HepG2 (cell line): Measurements from ENCODE around the gene IER5L. TPM values are rescaled to one million over a fixed set of nuclear protein-coding genes. Genes with fewer than 3 reads are reported as not detected.
A peak's percentile ranks its signal among the peaks of the same experiment; 100 is the strongest.

Experiments
- BRCA1 ChIP-seq: sonication (generic); formaldehyde crosslinking; IDR thresholded peaks from 2 replicates; pipeline ENCODE4 v1.4.0; 2020; ENCODE audit warnings: missing genetic modification reagents
- FOXP1 ChIP-seq, 2 experiments: fragments of 450-650 bp in 1 of 2; IDR thresholded peaks; 2 replicates each; pipeline ENCODE4 v1.6.1; 2017 to 2018; ENCODE audit warnings: antibody characterized with exemption in 1 of 2
- KMT2B ChIP-seq: IDR thresholded peaks from 2 replicates; pipeline ENCODE4 v1.6.1; 2016; ENCODE audit warnings: missing genetic modification reagents, missing compliant biosample characterization
- RFX3 ChIP-seq: IDR thresholded peaks from 2 replicates; pipeline ENCODE4 v1.6.1; 2016; ENCODE audit warnings: missing biosample characterization, missing genetic modification reagents
- SATB2 ChIP-seq: sonication (generic); formaldehyde crosslinking; IDR thresholded peaks from 2 replicates; pipeline ENCODE4 v1.5.0; 2020; ENCODE audit warnings: missing genetic modification reagents
- SMAD1 ChIP-seq: sonication (generic); formaldehyde crosslinking; IDR thresholded peaks from 2 replicates; pipeline ENCODE4 v1.4.0; 2020; ENCODE audit warnings: missing genetic modification reagents, low read depth, mild to moderate bottlenecking, borderline replicate concordance
- TBL1XR1 ChIP-seq: fragments of 150-350 bp; IDR thresholded peaks from 2 replicates; pipeline ENCODE4 v1.6.1; 2014; ENCODE audit warnings: borderline replicate concordance, low read length; ENCODE audit not compliant: partially characterized antibody
- TEAD3 ChIP-seq: optimal IDR thresholded peaks from 2 replicates; pipeline ENCODE3; 2016; ENCODE audit warnings: borderline replicate concordance
- THYN1 ChIP-seq: sonication (generic); formaldehyde crosslinking; IDR thresholded peaks from 2 replicates; pipeline ENCODE4 v1.8.1; 2023; ENCODE audit warnings: low read depth, mild to moderate bottlenecking, moderate library complexity, missing genetic modification reagents, borderline replicate concordance
- ZBTB3 ChIP-seq: sonication (generic); formaldehyde crosslinking; IDR thresholded peaks from 2 replicates; pipeline ENCODE4 v1.4.0; 2020; ENCODE audit warnings: low read depth, mild to moderate bottlenecking, moderate library complexity, missing genetic modification reagents, borderline replicate concordance
- ZBTB38 ChIP-seq: sonication (generic); formaldehyde crosslinking; IDR thresholded peaks from 2 replicates; pipeline ENCODE4 v1.5.1; 2020; ENCODE audit warnings: mild to moderate bottlenecking, missing genetic modification reagents
- ZC3H4 ChIP-seq: sonication (generic); formaldehyde crosslinking; IDR thresholded peaks from 2 replicates; pipeline ENCODE4 v1.4.0; 2020; ENCODE audit warnings: missing genetic modification reagents, borderline replicate concordance
- ZMYM3 ChIP-seq: sonication (generic); formaldehyde crosslinking; IDR thresholded peaks from 2 replicates; pipeline ENCODE4 v1.5.1; 2020; ENCODE audit warnings: mild to moderate bottlenecking, missing genetic modification reagents
- ZNF550 ChIP-seq: sonication (generic); formaldehyde crosslinking; IDR thresholded peaks from 2 replicates; pipeline ENCODE4 v1.4.0; 2020; ENCODE audit warnings: mild to moderate bottlenecking, missing genetic modification reagents, borderline replicate concordance
- ZNF577 ChIP-seq: sonication (generic); formaldehyde crosslinking; IDR thresholded peaks from 2 replicates; pipeline ENCODE4 v1.4.0; 2020; ENCODE audit warnings: mild to moderate bottlenecking, low read depth, missing genetic modification reagents, borderline replicate concordance
- ZNF746 ChIP-seq: sonication (generic); formaldehyde crosslinking; IDR thresholded peaks from 2 replicates; pipeline ENCODE4 v1.8.0; 2022; ENCODE audit warnings: mild to moderate bottlenecking, missing genetic modification reagents
- polyA plus RNA-seq, 8 experiments: library from polyadenylated mRNA; depleted of rRNA in 3 of 8; stranded (reverse) in 7 of 8; unstranded in 1 of 8; fragments of >200 nt; fragmentation: Illumina TruSeq in 4 of 8; extraction: Trizol in 4 of 8; gene quantifications; 2 replicates each; pipeline versions ENCODE4 v1.2.1 to v1.2.3, GENCODE V29; 2011 to 2016; ENCODE audit warnings: low read depth in 4 of 8, missing spikeins in 1 of 8, mixed read lengths in 1 of 8; ENCODE audit not compliant: insufficient read depth in 1 of 8
- total RNA-seq, 5 experiments: library from RNA; depleted of rRNA; stranded (reverse); fragments of >200 nt; fragmentation: Illumina TruSeq; extraction: Trizol; gene quantifications; 2 replicates each; pipeline ENCODE4 v1.2.3, GENCODE V29; 2016; ENCODE audit warnings: low read depth in 1 of 5
- TF ChIP-seq, protein P1 (sequence below): sonication (generic); formaldehyde crosslinking; IDR thresholded peaks from 2 replicates; pipeline ENCODE4 v1.8.1; 2023; ENCODE audit warnings: mild to moderate bottlenecking, missing genetic modification reagents
- TF ChIP-seq, protein P2 (sequence below): sonication (generic); formaldehyde crosslinking; IDR thresholded peaks from 2 replicates; pipeline ENCODE4 v1.8.0; 2022; ENCODE audit warnings: mild to moderate bottlenecking, missing genetic modification reagents
- TF ChIP-seq, protein P3 (sequence below): sonication (generic); formaldehyde crosslinking; IDR thresholded peaks from 2 replicates; pipeline ENCODE4 v1.4.0; 2020; ENCODE audit warnings: missing genetic modification reagents, borderline replicate concordance
- TF ChIP-seq, protein P4 (sequence below): sonication (generic); IDR thresholded peaks from 2 replicates; pipeline ENCODE4 v1.6.1; 2016; ENCODE audit warnings: low read depth, borderline replicate concordance
- TF ChIP-seq, protein P5 (sequence below): sonication (generic); formaldehyde crosslinking; IDR thresholded peaks from 2 replicates; pipeline ENCODE4 v1.8.1; 2023; ENCODE audit warnings: mild to moderate bottlenecking, moderate library complexity, missing genetic modification reagents

IER5L gene
- total and polyA plus RNA-seq, 2 of the 13 experiments (the other 11 are each of a cell fraction or from before 2014, with no cell fraction given): 1.8 to 3.3 TPM

DNA sequence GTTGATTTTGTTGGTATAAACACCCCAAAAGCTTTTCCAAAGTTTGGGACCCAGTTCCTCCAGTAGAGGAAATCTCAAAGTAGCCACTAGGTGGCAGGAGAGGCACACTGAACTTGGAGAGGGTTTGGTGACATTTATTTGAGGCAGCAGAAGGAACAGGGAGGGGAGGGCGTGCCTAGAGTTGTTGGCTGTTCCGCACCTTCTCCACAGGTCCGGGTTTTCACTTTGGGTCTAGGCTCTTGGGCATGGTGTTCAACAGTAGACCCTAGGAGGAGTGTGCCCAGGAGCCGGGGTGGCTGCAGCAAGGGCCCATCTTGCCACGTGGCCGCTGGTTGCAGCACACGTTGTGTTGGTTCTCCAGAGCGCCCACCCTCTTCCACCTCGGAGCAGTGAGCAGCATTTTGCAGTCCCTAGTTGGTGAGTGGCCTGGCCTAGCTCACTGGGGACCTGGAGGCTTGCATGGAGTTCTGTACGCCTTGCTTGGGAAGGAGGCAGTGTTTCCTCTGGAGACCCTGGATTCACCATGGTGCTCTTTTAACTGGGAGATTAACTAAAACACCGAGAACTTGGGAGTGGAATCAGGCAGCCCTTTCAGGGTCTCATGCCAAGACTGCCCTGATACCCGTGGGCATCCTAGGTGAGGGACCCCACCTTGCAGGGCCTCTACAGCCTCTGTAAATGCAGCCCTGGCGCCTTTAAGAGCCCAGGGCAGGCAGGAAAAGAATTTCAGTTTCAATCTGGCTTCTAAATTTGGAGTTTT is 38.6 kb downstream of the IER5L start (continued):
- peak; percentile 84 for TF ChIP-seq ZBTB38
- TF ChIP-seq RFX3 (CRISPR knock-in tag): no peak
- TF ChIP-seq ZNF746 (CRISPR knock-in tag): no peak
- 0 out of 2 replicates have a peak, but pooled peaks have one; percentile 24 for TF ChIP-seq ZC3H4 (CRISPR knock-in tag)
- no peak for TF ChIP-seq FOXP1 (IDR thresholded peaks at IDR 0.05)
- peak; percentile 28; the same call in 1 of the 2 replicates for TF ChIP-seq FOXP1 (CRISPR knock-in tag; IDR thresholded peaks at IDR 0.05)
- 0 out of 2 replicates have a peak, but pooled peaks have one; percentile 86 for TF ChIP-seq ZNF550 (CRISPR knock-in tag)
- TF ChIP-seq BRCA1 (CRISPR knock-in tag): no peak
- TF ChIP-seq, protein P1, sequence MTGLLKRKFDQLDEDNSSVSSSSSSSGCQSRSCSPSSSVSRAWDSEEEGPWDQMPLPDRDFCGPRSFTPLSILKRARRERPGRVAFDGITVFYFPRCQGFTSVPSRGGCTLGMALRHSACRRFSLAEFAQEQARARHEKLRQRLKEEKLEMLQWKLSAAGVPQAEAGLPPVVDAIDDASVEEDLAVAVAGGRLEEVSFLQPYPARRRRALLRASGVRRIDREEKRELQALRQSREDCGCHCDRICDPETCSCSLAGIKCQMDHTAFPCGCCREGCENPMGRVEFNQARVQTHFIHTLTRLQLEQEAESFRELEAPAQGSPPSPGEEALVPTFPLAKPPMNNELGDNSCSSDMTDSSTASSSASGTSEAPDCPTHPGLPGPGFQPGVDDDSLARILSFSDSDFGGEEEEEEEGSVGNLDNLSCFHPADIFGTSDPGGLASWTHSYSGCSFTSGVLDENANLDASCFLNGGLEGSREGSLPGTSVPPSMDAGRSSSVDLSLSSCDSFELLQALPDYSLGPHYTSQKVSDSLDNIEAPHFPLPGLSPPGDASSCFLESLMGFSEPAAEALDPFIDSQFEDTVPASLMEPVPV (CRISPR knock-in tag): no peak
- TF ChIP-seq, protein P2, sequence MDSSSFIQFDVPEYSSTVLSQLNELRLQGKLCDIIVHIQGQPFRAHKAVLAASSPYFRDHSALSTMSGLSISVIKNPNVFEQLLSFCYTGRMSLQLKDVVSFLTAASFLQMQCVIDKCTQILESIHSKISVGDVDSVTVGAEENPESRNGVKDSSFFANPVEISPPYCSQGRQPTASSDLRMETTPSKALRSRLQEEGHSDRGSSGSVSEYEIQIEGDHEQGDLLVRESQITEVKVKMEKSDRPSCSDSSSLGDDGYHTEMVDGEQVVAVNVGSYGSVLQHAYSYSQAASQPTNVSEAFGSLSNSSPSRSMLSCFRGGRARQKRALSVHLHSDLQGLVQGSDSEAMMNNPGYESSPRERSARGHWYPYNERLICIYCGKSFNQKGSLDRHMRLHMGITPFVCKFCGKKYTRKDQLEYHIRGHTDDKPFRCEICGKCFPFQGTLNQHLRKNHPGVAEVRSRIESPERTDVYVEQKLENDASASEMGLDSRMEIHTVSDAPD (CRISPR knock-in tag): no peak
- no peak for TF ChIP-seq THYN1 (CRISPR knock-in tag)
- TF ChIP-seq, protein P3, sequence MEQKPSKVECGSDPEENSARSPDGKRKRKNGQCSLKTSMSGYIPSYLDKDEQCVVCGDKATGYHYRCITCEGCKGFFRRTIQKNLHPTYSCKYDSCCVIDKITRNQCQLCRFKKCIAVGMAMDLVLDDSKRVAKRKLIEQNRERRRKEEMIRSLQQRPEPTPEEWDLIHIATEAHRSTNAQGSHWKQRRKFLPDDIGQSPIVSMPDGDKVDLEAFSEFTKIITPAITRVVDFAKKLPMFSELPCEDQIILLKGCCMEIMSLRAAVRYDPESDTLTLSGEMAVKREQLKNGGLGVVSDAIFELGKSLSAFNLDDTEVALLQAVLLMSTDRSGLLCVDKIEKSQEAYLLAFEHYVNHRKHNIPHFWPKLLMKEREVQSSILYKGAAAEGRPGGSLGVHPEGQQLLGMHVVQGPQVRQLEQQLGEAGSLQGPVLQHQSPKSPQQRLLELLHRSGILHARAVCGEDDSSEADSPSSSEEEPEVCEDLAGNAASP: no peak
- no peak for TF ChIP-seq ZBTB3 (CRISPR knock-in tag)
- no peak; the same call in 1 of the 2 replicates for TF ChIP-seq ZMYM3 (CRISPR knock-in tag)
- peak; percentile 58; the same call in 1 of the 2 replicates for TF ChIP-seq SMAD1 (CRISPR knock-in tag)
- TF ChIP-seq, protein P4, sequence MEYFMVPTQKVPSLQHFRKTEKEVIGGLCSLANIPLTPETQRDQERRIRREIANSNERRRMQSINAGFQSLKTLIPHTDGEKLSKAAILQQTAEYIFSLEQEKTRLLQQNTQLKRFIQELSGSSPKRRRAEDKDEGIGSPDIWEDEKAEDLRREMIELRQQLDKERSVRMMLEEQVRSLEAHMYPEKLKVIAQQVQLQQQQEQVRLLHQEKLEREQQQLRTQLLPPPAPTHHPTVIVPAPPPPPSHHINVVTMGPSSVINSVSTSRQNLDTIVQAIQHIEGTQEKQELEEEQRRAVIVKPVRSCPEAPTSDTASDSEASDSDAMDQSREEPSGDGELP: no peak
- TF ChIP-seq, protein P5, sequence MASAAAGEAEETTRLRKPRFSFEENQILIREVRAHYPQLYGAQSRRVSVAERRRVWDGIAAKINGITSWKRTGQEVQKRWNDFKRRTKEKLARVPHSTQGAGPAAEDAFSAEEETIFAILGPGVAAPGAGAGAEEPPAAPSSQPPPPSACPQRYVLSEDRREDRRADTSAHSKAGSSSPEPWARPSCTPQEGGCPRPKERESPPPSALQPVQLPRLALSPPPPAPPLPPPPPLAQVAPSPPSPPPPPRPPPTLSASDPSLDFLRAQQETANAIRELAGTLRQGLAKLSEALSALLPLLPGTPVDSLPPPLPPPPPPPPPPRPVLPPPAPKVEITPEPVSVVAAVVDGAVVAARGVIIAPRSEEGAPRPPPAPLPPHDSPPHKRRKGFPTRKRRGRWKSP (CRISPR knock-in tag): no peak
- TF ChIP-seq ZNF577 (CRISPR knock-in tag): no peak
- TF ChIP-seq TEAD3 (CRISPR knock-in tag): peak; percentile 21
- TF ChIP-seq SATB2 (CRISPR knock-in tag): no peak
- TF ChIP-seq TBL1XR1: no peak
- no peak for TF ChIP-seq KMT2B (CRISPR knock-in tag)
